GM12872 (cell line): ENCODE measurements around the gene IRAG1.

Experiments used
- CTCF ChIP-seq: IDR thresholded peaks from 3 replicates; pipeline ENCODE4 v1.5.1; 2011; ENCODE audit warnings: low read depth, mild to moderate bottlenecking, low read length, moderate library complexity; ENCODE audit not compliant: insufficient read depth

Gene IRAG1

GRCh38 chr11:10674440-10674855 is 19.1 kb downstream of the IRAG1 start:
- no peak for TF ChIP-seq CTCF

- no peak for TF ChIP-seq CTCF
Measured at GRCh38 chr11:10673501-10674062, 20.0 kb downstream of the IRAG1 start.

GRCh38 chr11:10670099-10670498 is 23.5 kb downstream of the IRAG1 start:
- no peak for TF ChIP-seq CTCF

- no peak for TF ChIP-seq CTCF
Measured at GRCh38 chr11:10669258-10670033, 24.1 kb downstream of the IRAG1 start.

GRCh38 chr11:10667521-10667885 is 26.1 kb downstream of the IRAG1 start:
- no peak for TF ChIP-seq CTCF

GRCh38 chr11:10666556-10667520 is 26.7 kb downstream of the IRAG1 start:
- TF ChIP-seq CTCF: no peak

- no peak for TF ChIP-seq CTCF
Measured at GRCh38 chr11:10664496-10664895, 29.1 kb downstream of the IRAG1 start.
